HCT116 (cell line): ENCODE measurements around the gene IL6ST.

Source experiments
- CTCF ChIP-seq, 3 experiments: fragments of 200-600 bp in 1 of 3; sonication (generic) in 1 of 3; IDR thresholded peaks in 2 of 3; conservative IDR thresholded peaks in 1 of 3; 2 replicates each; pipeline ENCODE4 v1.5.1; 2012 to 2017; ENCODE audit warnings: low read depth in 2 of 3, low read length in 2 of 3, antibody characterized with exemption in 1 of 3, borderline replicate concordance in 1 of 3, control low read depth in 1 of 3, mild to moderate bottlenecking in 1 of 3, mixed read lengths in 1 of 3, mixed run types in 1 of 3, moderate library complexity in 1 of 3; ENCODE audit not compliant: insufficient read depth in 1 of 3
- EGR1 ChIP-seq: IDR thresholded peaks from 2 replicates; pipeline ENCODE4 v1.6.1; 2012; ENCODE audit warnings: low read depth
- EZH2 ChIP-seq: fragments of 200-600 bp; sonication (generic); IDR thresholded peaks from 2 replicates; pipeline ENCODE4 v1.6.1; 2017; ENCODE audit warnings: antibody characterized with exemption, mixed run types
- EZH2phosphoT487 ChIP-seq: fragments of 200-600 bp; IDR thresholded peaks from 2 replicates; pipeline ENCODE4 v1.6.1; 2018; ENCODE audit warnings: antibody characterized with exemption, borderline replicate concordance
- JUND ChIP-seq: IDR thresholded peaks from 2 replicates; pipeline ENCODE4 v1.6.1; 2012
- MAX ChIP-seq: IDR thresholded peaks from 2 replicates; pipeline ENCODE4 v1.6.1; 2012
- POLR2A ChIP-seq: IDR thresholded peaks from 2 replicates; pipeline ENCODE4 v1.7.0; 2011; ENCODE audit warnings: borderline replicate concordance; ENCODE audit not compliant: insufficient read depth, insufficient read length; ENCODE audit errors: extremely low read depth
- POLR2AphosphoS5 ChIP-seq: IDR thresholded peaks from 2 replicates; pipeline ENCODE4 v1.6.1; 2011; ENCODE audit warnings: mild to moderate bottlenecking, low read depth, low read length, moderate library complexity
- RAD21 ChIP-seq: IDR thresholded peaks from 2 replicates; pipeline ENCODE4 v1.6.1; 2012; ENCODE audit warnings: low read depth, mild to moderate bottlenecking
- SIN3A ChIP-seq: IDR thresholded peaks from 2 replicates; pipeline ENCODE4 v1.6.1; 2012; ENCODE audit warnings: low read depth
- ZNF274 ChIP-seq: fragments of 200-500 bp; sonication (Bioruptor generic); IDR thresholded peaks from 2 replicates; pipeline ENCODE4 v1.6.1; 2014; ENCODE audit warnings: mild to moderate bottlenecking, low read depth, low read length, inconsistent platforms
- TF ChIP-seq, protein P1 (sequence below): IDR thresholded peaks from 2 replicates; pipeline ENCODE4 v1.6.1; 2011; ENCODE audit warnings: mild to moderate bottlenecking, low read length, moderate library complexity; ENCODE audit not compliant: insufficient replicate concordance; ENCODE audit errors: extremely low read depth
- TF ChIP-seq, protein P2 (sequence below): IDR thresholded peaks from 2 replicates; pipeline ENCODE4 v1.6.1; 2012; ENCODE audit warnings: low read depth

- no peak for TF ChIP-seq EGR1
- no peak for TF ChIP-seq EZH2
- TF ChIP-seq POLR2A: no peak
- no peak for TF ChIP-seq RAD21
- TF ChIP-seq CTCF (IDR thresholded peaks at IDR 0.05 in 2 of 3, conservative IDR thresholded peaks at IDR 0.05 in 1 of 3; ENCODE audit: borderline replicate concordance in 1 of 3, insufficient read depth in 1 of 3, low read depth in 2 of 3, low read length in 2 of 3): no peak
- no peak for TF ChIP-seq MAX
- TF ChIP-seq POLR2AphosphoS5: no peak
- TF ChIP-seq SIN3A: no peak
- TF ChIP-seq, protein P1, sequence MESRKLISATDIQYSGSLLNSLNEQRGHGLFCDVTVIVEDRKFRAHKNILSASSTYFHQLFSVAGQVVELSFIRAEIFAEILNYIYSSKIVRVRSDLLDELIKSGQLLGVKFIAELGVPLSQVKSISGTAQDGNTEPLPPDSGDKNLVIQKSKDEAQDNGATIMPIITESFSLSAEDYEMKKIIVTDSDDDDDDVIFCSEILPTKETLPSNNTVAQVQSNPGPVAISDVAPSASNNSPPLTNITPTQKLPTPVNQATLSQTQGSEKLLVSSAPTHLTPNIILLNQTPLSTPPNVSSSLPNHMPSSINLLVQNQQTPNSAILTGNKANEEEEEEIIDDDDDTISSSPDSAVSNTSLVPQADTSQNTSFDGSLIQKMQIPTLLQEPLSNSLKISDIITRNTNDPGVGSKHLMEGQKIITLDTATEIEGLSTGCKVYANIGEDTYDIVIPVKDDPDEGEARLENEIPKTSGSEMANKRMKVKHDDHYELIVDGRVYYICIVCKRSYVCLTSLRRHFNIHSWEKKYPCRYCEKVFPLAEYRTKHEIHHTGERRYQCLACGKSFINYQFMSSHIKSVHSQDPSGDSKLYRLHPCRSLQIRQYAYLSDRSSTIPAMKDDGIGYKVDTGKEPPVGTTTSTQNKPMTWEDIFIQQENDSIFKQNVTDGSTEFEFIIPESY: no peak
- no peak for TF ChIP-seq ZNF274
- TF ChIP-seq EZH2phosphoT487: no peak
- no peak for TF ChIP-seq JUND
- TF ChIP-seq, protein P2, sequence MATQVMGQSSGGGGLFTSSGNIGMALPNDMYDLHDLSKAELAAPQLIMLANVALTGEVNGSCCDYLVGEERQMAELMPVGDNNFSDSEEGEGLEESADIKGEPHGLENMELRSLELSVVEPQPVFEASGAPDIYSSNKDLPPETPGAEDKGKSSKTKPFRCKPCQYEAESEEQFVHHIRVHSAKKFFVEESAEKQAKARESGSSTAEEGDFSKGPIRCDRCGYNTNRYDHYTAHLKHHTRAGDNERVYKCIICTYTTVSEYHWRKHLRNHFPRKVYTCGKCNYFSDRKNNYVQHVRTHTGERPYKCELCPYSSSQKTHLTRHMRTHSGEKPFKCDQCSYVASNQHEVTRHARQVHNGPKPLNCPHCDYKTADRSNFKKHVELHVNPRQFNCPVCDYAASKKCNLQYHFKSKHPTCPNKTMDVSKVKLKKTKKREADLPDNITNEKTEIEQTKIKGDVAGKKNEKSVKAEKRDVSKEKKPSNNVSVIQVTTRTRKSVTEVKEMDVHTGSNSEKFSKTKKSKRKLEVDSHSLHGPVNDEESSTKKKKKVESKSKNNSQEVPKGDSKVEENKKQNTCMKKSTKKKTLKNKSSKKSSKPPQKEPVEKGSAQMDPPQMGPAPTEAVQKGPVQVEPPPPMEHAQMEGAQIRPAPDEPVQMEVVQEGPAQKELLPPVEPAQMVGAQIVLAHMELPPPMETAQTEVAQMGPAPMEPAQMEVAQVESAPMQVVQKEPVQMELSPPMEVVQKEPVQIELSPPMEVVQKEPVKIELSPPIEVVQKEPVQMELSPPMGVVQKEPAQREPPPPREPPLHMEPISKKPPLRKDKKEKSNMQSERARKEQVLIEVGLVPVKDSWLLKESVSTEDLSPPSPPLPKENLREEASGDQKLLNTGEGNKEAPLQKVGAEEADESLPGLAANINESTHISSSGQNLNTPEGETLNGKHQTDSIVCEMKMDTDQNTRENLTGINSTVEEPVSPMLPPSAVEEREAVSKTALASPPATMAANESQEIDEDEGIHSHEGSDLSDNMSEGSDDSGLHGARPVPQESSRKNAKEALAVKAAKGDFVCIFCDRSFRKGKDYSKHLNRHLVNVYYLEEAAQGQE: no peak
Observed at GRCh38 chr5:55988979-55989638, 5.7 kb downstream of the IL6ST start.
